HepG2 (cell line): Measurements from ENCODE around the gene CTDSP1. TPM values are rescaled to one million over a fixed set of nuclear protein-coding genes. Genes with fewer than 3 reads are reported as not detected.

Experiments used
- ATF6 ChIP-seq: sonication (generic); formaldehyde crosslinking; conservative IDR thresholded peaks from 2 replicates; pipeline ENCODE4 v1.4.0; 2020; ENCODE audit warnings: missing genetic modification reagents
- EED ChIP-seq: sonication (generic); formaldehyde crosslinking; IDR thresholded peaks from 2 replicates; pipeline ENCODE4 v1.5.0; 2020; ENCODE audit warnings: mild to moderate bottlenecking, missing genetic modification reagents
- IRF2 ChIP-seq: IDR thresholded peaks from 2 replicates; pipeline ENCODE4 v1.6.1; 2018; ENCODE audit warnings: missing genetic modification reagents, missing compliant biosample characterization
- JARID2 ChIP-seq: sonication (generic); formaldehyde crosslinking; IDR thresholded peaks from 2 replicates; pipeline ENCODE4 v1.8.1; 2023; ENCODE audit warnings: missing genetic modification reagents, inconsistent platforms; ENCODE audit not compliant: insufficient replicate concordance
- MAF1 ChIP-seq: sonication (generic); formaldehyde crosslinking; IDR thresholded peaks from 2 replicates; pipeline ENCODE4 v1.5.0; 2020; ENCODE audit warnings: missing genetic modification reagents, borderline replicate concordance
- MIER2 ChIP-seq: IDR thresholded peaks from 2 replicates; pipeline ENCODE4 v1.6.1; 2016; ENCODE audit warnings: missing biosample characterization, missing genetic modification reagents
- NAIF1 ChIP-seq: sonication (generic); formaldehyde crosslinking; IDR thresholded peaks from 2 replicates; pipeline ENCODE4 v1.5.0; 2020; ENCODE audit warnings: mild to moderate bottlenecking, missing genetic modification reagents, borderline replicate concordance
- PAF1 ChIP-seq: IDR thresholded peaks from 2 replicates; pipeline ENCODE4 v1.6.1; 2016; ENCODE audit warnings: missing genetic modification reagents, missing compliant biosample characterization
- REST ChIP-seq, 2 experiments: IDR thresholded peaks; 2 replicates each; pipeline ENCODE4 v1.6.1; 2011 to 2012; ENCODE audit warnings: low read length in 2 of 2, borderline replicate concordance in 1 of 2, low read depth in 1 of 2, mild to moderate bottlenecking in 1 of 2, moderate library complexity in 1 of 2
- SALL2 ChIP-seq: sonication (generic); formaldehyde crosslinking; IDR thresholded peaks from 2 replicates; pipeline ENCODE4 v1.8.1; 2023; ENCODE audit warnings: mild to moderate bottlenecking, missing genetic modification reagents, inconsistent platforms
- SOX13 ChIP-seq, 3 experiments: fragments of 450-650 bp in 1 of 3; sonication (generic) in 1 of 3; formaldehyde crosslinking in 1 of 3; IDR thresholded peaks in 2 of 3; conservative IDR thresholded peaks in 1 of 3; 2 replicates each; pipeline versions ENCODE4 v1.5.0 to v1.6.1; 2016 to 2020; ENCODE audit warnings: antibody characterized with exemption in 1 of 3, mild to moderate bottlenecking in 1 of 3, missing compliant biosample characterization in 1 of 3, missing genetic modification reagents in 1 of 3, moderate library complexity in 1 of 3
- SOX6 ChIP-seq, 2 experiments: fragments of 450-650 bp in 1 of 2; sonication (generic) in 1 of 2; formaldehyde crosslinking in 1 of 2; IDR thresholded peaks; 2 replicates each; pipeline versions ENCODE4 v1.4.0 to v1.6.1; 2017 to 2020; ENCODE audit warnings: antibody characterized with exemption in 1 of 2, mild to moderate bottlenecking in 1 of 2, missing genetic modification reagents in 1 of 2
- THAP8 ChIP-seq: sonication (generic); formaldehyde crosslinking; IDR thresholded peaks from 2 replicates; pipeline ENCODE4 v1.5.1; 2020; ENCODE audit warnings: missing genetic modification reagents, mild to moderate bottlenecking, borderline replicate concordance
- THRA ChIP-seq: sonication (generic); formaldehyde crosslinking; IDR thresholded peaks from 2 replicates; pipeline ENCODE4 v1.4.0; 2020; ENCODE audit warnings: missing genetic modification reagents, borderline replicate concordance
- ZBTB1 ChIP-seq: sonication (generic); formaldehyde crosslinking; IDR thresholded peaks from 2 replicates; pipeline ENCODE4 v1.4.0; 2020; ENCODE audit warnings: missing genetic modification reagents, borderline replicate concordance
- ZNF20 ChIP-seq: sonication (generic); formaldehyde crosslinking; IDR thresholded peaks from 2 replicates; pipeline ENCODE4 v1.4.0; 2020; ENCODE audit warnings: mild to moderate bottlenecking, moderate library complexity, missing genetic modification reagents
- ZNF33A ChIP-seq: sonication (generic); formaldehyde crosslinking; IDR thresholded peaks from 2 replicates; pipeline ENCODE4 v1.5.1; 2020; ENCODE audit warnings: missing genetic modification reagents, mild to moderate bottlenecking, moderate library complexity, borderline replicate concordance
- ZNF691 ChIP-seq: sonication (generic); formaldehyde crosslinking; IDR thresholded peaks from 2 replicates; pipeline ENCODE4 v1.4.0; 2020; ENCODE audit warnings: missing genetic modification reagents, low read depth, mild to moderate bottlenecking, borderline replicate concordance
- polyA plus RNA-seq, 8 experiments: library from polyadenylated mRNA; depleted of rRNA in 3 of 8; stranded (reverse) in 7 of 8; unstranded in 1 of 8; fragments of >200 nt; fragmentation: Illumina TruSeq in 4 of 8; extraction: Trizol in 4 of 8; gene quantifications; 2 replicates each; pipeline versions ENCODE4 v1.2.1 to v1.2.3, GENCODE V29; 2011 to 2016; ENCODE audit warnings: low read depth in 4 of 8, missing spikeins in 1 of 8, mixed read lengths in 1 of 8; ENCODE audit not compliant: insufficient read depth in 1 of 8
- total RNA-seq, 5 experiments: library from RNA; depleted of rRNA; stranded (reverse); fragments of >200 nt; fragmentation: Illumina TruSeq; extraction: Trizol; gene quantifications; 2 replicates each; pipeline ENCODE4 v1.2.3, GENCODE V29; 2016; ENCODE audit warnings: low read depth in 1 of 5

CTDSP1 gene
- total and polyA plus RNA-seq, 2 of the 13 experiments (the other 11 are each of a cell fraction or from before 2014, with no cell fraction given), result 91.0 to 268 TPM

GRCh38 chr2:218444692-218445357, 45.2 kb downstream of the CTDSP1 start (continued):
- TF ChIP-seq ATF6 (CRISPR knock-in tag) (no peak), SALL2 (peak; percentile 91; the same call in 1 of the 2 replicates), MIER2 (CRISPR knock-in tag) (peak; percentile 47; the same call in 1 of the 2 replicates), REST (IDR thresholded peaks at IDR 0.05; ENCODE audit: borderline replicate concordance in 1 of 2, low read depth in 1 of 2, low read length in 2 of 2) (no peak; a peak in 1 of 4 replicates), ZNF33A (no peak), EED (CRISPR knock-in tag) (0 out of 2 replicates have a peak, but pooled peaks have one; percentile 4), THAP8 (CRISPR knock-in tag) (no peak), SOX6 (IDR thresholded peaks at IDR 0.05) (no peak), SOX6 (CRISPR knock-in tag; IDR thresholded peaks at IDR 0.05) (peak; percentile 97), ZNF20 (CRISPR knock-in tag) (0 out of 2 replicates have a peak, but pooled peaks have one; percentile 23), NAIF1 (CRISPR knock-in tag) (peak; percentile 34; the same call in 1 of the 2 replicates), PAF1 (CRISPR knock-in tag) (no peak), JARID2 (no peak), MAF1 (CRISPR knock-in tag) (no peak), THRA (CRISPR knock-in tag) (peak; percentile 84; the same call in 1 of the 2 replicates), IRF2 (CRISPR knock-in tag) (peak; percentile 95), SOX13 (IDR thresholded peaks at IDR 0.05) (peak; percentile 70; the same call in 1 of the 2 replicates), SOX13 (CRISPR knock-in tag; conservative IDR thresholded peaks at IDR 0.05 in 1 of 2, IDR thresholded peaks at IDR 0.05 in 1 of 2) (peak in 1 of 2 experiments; percentile 90; a peak in 1 of 4 replicates), ZBTB1 (CRISPR knock-in tag) (no peak), ZNF691 (peak; percentile 86; the same call in 1 of the 2 replicates)
